LNCAP (cell line): ENCODE measurements around the gene PPM1K.

Experiments used
- CTCF ChIP-seq: fragments of 450-650 bp; IDR thresholded peaks from 2 replicates; pipeline ENCODE4 v1.5.1; 2017; ENCODE audit warnings: mild to moderate bottlenecking

PPM1K gene

GRCh38 chr4:88308587-88308986 is 24.2 kb upstream of the PPM1K start:
- no peak for TF ChIP-seq CTCF

- TF ChIP-seq CTCF, result no peak
These were observed 13.5 kb upstream of the PPM1K start for GRCh38 chr4:88297725-88298454.

- no peak for TF ChIP-seq CTCF
These were observed 12.8 kb upstream of the PPM1K start for GRCh38 chr4:88297212-88297516.

GRCh38 chr4:88296413-88297211 is 12.3 kb upstream of the PPM1K start:
- TF ChIP-seq CTCF, result no peak

- TF ChIP-seq CTCF, result no peak
These were observed 11.3 kb upstream of the PPM1K start for GRCh38 chr4:88295656-88296055.

- no peak for TF ChIP-seq CTCF
These were observed 6.6 kb upstream of the PPM1K start for GRCh38 chr4:88291003-88291402.

- no peak for TF ChIP-seq CTCF
These were observed 2.5 kb upstream of the PPM1K start for GRCh38 chr4:88286897-88287296.
